Suppressor macrophage treated with lipopolysaccharide for 1 hour (primary cell): ENCODE data around the gene THRSP.
"Not testable (repeated sequence)": the region's sequence is repeated elsewhere in the genome, so short reads cannot be mapped to it uniquely, and the experiment has no call there.

Experiments used
- DNase-seq, 3 donors: peaks; one replicate each; pipeline ENCODE4 v3.0.0-alpha.2; 2020 to 2022

The THRSP gene

GRCh38 chr11:78069465-78069864 is 5.8 kb downstream of the THRSP start:
- no peak for DNase-seq

- no peak for DNase-seq
Observed at GRCh38 chr11:78070621-78071020, 7.0 kb downstream of the THRSP start.

- no peak for DNase-seq
Observed at GRCh38 chr11:78071717-78072116, 8.1 kb downstream of the THRSP start.

- no peak for DNase-seq
Observed at GRCh38 chr11:78072455-78072854, 8.8 kb downstream of the THRSP start.

- no peak for DNase-seq
Observed at GRCh38 chr11:78074756-78075155, 11.1 kb downstream of the THRSP start.

GRCh38 chr11:78076733-78077403 is 13.2 kb downstream of the THRSP start:
- DNase-seq, result no peak

- DNase-seq, result not testable (repeated sequence)
Observed at GRCh38 chr11:78077592-78077991, 13.9 kb downstream of the THRSP start.

- DNase-seq, result peak; percentile 23 to 42 (median 28)
Observed at GRCh38 chr11:78078218-78079167, 14.8 kb downstream of the THRSP start.

GRCh38 chr11:78079232-78080083 is 15.8 kb downstream of the THRSP start, which contains the start of gene NDUFC2:
Gene NDUFC2, minus strand, starts transcription at chr11:78079862. Its CDS starts 118 bp downstream, at chr11:78079744.
- DNase-seq, result peak; percentile 81 to 91 (median 83)

- DNase-seq, result no peak
Observed at GRCh38 chr11:78080084-78080817, 16.6 kb downstream of the THRSP start.

GRCh38 chr11:78080818-78081495 is 17.3 kb downstream of the THRSP start:
- DNase-seq, result no peak

GRCh38 chr11:78081583-78081982 is 17.9 kb downstream of the THRSP start:
- DNase-seq, result no peak

GRCh38 chr11:78082146-78082545 is 18.5 kb downstream of the THRSP start:
- no peak for DNase-seq

- no peak for DNase-seq
Observed at GRCh38 chr11:78083021-78083420, 19.4 kb downstream of the THRSP start.

GRCh38 chr11:78084506-78084905 is 20.8 kb downstream of the THRSP start:
- not testable (repeated sequence) for DNase-seq

GRCh38 chr11:78085972-78086371 is 22.3 kb downstream of the THRSP start:
- DNase-seq, result no peak

GRCh38 chr11:78086521-78087074 is 22.9 kb downstream of the THRSP start:
- DNase-seq, result not testable (repeated sequence)

GRCh38 chr11:78094250-78094649 is 30.6 kb downstream of the THRSP start:
- DNase-seq, result peak in 2 of 3 donors; percentile 11 to 15

GRCh38 chr11:78097666-78098385 is 34.2 kb downstream of the THRSP start:
- DNase-seq, result no peak

GRCh38 chr11:78099666-78100065 is 36.0 kb downstream of the THRSP start:
- no peak for DNase-seq
